Natural killer cell (primary cell): ENCODE measurements around the gene ZNF333. TPM values are rescaled to one million over a fixed set of nuclear protein-coding genes. Genes with fewer than 3 reads are reported as not detected.

ENCODE experiments used
- ATAC-seq, 3 donors: fragments of 150-1000 bp in 2 of 3; fragments of 200-7000 bp in 1 of 3; cut with Tn5 transposase; 1 replicate in 1 of 3; 2 replicates in 2 of 3; pipeline ENCODE4 v1.10.0; 2021; ENCODE audit warnings: mild to moderate bottlenecking in 2 of 3, moderate library complexity in 2 of 3
- DNase-seq, 2 donors: peaks; one replicate each; pipeline versions ENCODE4 v3.0.0 to v3.0.0-alpha.2; 2013 to 2021; ENCODE audit warnings: mixed read lengths in 1 of 2
- H3K27ac ChIP-seq: one replicate; pipeline ENCODE4 v1.5.1; 2013; ENCODE audit warnings: mild to moderate bottlenecking, low read length
- H3K27me3 ChIP-seq: one replicate; pipeline ENCODE4 v1.6.1; 2013; ENCODE audit warnings: low read length; ENCODE audit not compliant: control insufficient read depth, insufficient read depth
- H3K36me3 ChIP-seq: one replicate; pipeline ENCODE4 v1.6.1; 2013; ENCODE audit warnings: low read length; ENCODE audit not compliant: control insufficient read depth, insufficient read depth
- H3K4me1 ChIP-seq: one replicate; pipeline ENCODE4 v1.6.1; 2013; ENCODE audit warnings: low read length; ENCODE audit not compliant: control insufficient read depth, insufficient read depth
- H3K4me3 ChIP-seq: one replicate; pipeline ENCODE4 v1.5.1; 2013; ENCODE audit warnings: low read length
- H3K9me3 ChIP-seq: one replicate; pipeline ENCODE4 v1.6.1; 2013; ENCODE audit warnings: low read length; ENCODE audit not compliant: control insufficient read depth, insufficient read depth
- H3K27ac Mint-ChIP-seq, 2 donors: one replicate each; pipeline ENCODE4 v1.8.0; 2022; ENCODE audit warnings: mild to moderate bottlenecking in 2 of 2, mixed read lengths in 2 of 2, moderate library complexity in 1 of 2
- H3K27me3 Mint-ChIP-seq, 2 donors: one replicate each; pipeline ENCODE4 v1.8.0; 2022; ENCODE audit warnings: low read depth in 2 of 2, mixed read lengths in 2 of 2
- H3K36me3 Mint-ChIP-seq: one replicate; pipeline ENCODE4 v1.8.0; 2022; ENCODE audit warnings: mixed read lengths
- H3K4me1 Mint-ChIP-seq, 2 donors: one replicate each; pipeline ENCODE4 v1.8.0; 2022; ENCODE audit warnings: mixed read lengths in 2 of 2
- H3K4me3 Mint-ChIP-seq: one replicate; pipeline ENCODE4 v1.8.0; 2022; ENCODE audit warnings: mild to moderate bottlenecking, moderate library complexity, mixed read lengths
- H3K9me3 Mint-ChIP-seq, 2 donors: one replicate each; pipeline ENCODE4 v1.8.0; 2022; ENCODE audit warnings: mixed read lengths in 2 of 2
- CTCF ChIP-seq: fragments of 200-600 bp; IDR thresholded peaks from one replicate; pipeline ENCODE4 v1.8.0; 2022; ENCODE audit warnings: antibody characterized with exemption
- WGBS: methylation state at CpG from one replicate; pipeline ENCODE4 v1.1.7; 2013; ENCODE audit warnings: missing lambda C conversion rate; ENCODE audit not compliant: insufficient coverage; 5-methylcytosine and 5-hydroxymethylcytosine counted together
- intact Hi-C: fragments of 100-400 bp; cut with micrococcal nuclease; formaldehyde crosslinking; loops from one replicate; pipeline ENCODE4 v1.14.2; 2022
- total RNA-seq, 4 donors: library from RNA; stranded (reverse); fragments of 120-200 nt in 1 of 4; gene quantifications; one replicate each; pipeline versions ENCODE4 v1.2.3 to v1.2.4, GENCODE V29; 2013 to 2022

ZNF333 gene
- total RNA-seq, 3 donors from 2014 or later (not counting 1 experiment from before 2014, with no cell fraction given): 25.9 to 37.9 (median 31.6) TPM

DNA sequence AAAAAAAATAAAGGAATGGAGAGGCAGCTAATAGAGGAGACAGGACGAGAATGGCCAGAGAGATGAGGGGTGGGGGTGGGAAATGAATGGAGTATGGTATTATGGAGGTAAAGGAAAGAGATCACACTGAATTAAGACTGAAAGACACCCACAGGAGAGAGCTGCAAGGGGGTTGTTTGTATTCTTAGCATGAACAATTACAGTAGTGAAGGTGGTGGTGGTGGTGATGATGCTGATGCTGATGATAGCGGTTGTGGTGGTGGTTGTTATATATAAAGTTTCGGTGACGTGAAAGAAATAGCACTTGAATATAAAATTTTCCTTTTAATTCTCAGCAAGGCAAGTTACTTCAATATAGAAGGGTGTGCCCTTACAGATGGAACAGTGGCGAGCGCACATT lies 12.4 kb upstream of the ZNF333 start:
- H3K4me1 ChIP-seq: peaks cover 8% of the 10 kb centered on the region
- no peaks in the 10 kb centered on the region for H3K36me3 Mint-ChIP-seq
- intact Hi-C loops: no loop called here
- H3K4me3 Mint-ChIP-seq: no peak overlapping the region
- ATAC-seq (no peak), DNase-seq (no peak)
- H3K4me3 ChIP-seq: no peak overlapping the region
- H3K27me3 ChIP-seq: no peaks in the 10 kb centered on the region
- no peak for TF ChIP-seq CTCF
- no peaks in the 10 kb centered on the region for H3K9me3 Mint-ChIP-seq
- H3K27me3 Mint-ChIP-seq: peaks cover 8 to 11% of the 10 kb centered on the region in 2 donors
- no peak overlapping the region for H3K27ac Mint-ChIP-seq
- 93% methylated on average over 6 of the region's 6 CpGs for WGBS
- H3K4me1 Mint-ChIP-seq: no peaks in the 10 kb centered on the region
- no peaks in the 10 kb centered on the region for H3K9me3 ChIP-seq
- no peaks in the 10 kb centered on the region for H3K36me3 ChIP-seq
- no peak overlapping the region for H3K27ac ChIP-seq

DNA sequence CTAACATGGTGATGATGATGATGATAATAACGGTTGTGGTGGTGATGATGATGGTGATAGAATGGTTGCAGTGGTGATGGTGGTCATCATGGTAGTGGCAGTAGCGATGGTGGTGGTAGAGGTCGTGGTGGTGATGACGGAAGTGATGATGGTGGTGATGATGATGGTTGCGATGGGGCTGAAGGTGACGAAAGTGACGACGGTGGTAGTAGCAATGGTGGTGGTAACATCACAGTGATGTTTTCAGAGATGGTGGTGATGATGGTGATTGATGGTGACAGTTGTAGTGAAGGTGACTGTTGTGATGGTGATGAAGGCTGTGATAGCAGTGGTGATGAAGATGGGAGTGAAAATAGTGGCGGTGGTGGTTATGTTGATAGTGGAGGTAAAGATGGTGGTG lies 11.6 kb upstream of the ZNF333 start:
- DNase-seq: no peak
- Mint-ChIP-seq H3K4me3 (no peak overlapping the region), H3K9me3 (no peaks in the 10 kb centered on the region), H3K27me3 (peaks cover 4 to 8% of the 10 kb centered on the region in 2 donors), H3K27ac (no peak overlapping the region), H3K4me1 (no peaks in the 10 kb centered on the region), H3K36me3 (no peaks in the 10 kb centered on the region)
- 80% methylated on average over 9 of the region's 9 CpGs for WGBS
- intact Hi-C loops: no loop called here
- ATAC-seq: no peak
- Histone ChIP-seq H3K36me3 (no peaks in the 10 kb centered on the region), H3K9me3 (no peaks in the 10 kb centered on the region), H3K4me1 (peaks cover 6% of the 10 kb centered on the region), H3K4me3 (no peak overlapping the region), H3K27ac (no peak overlapping the region), H3K27me3 (no peaks in the 10 kb centered on the region)
- TF ChIP-seq CTCF: no peak

- Mint-ChIP-seq H3K27me3 (peaks cover 0 to 4% of the 10 kb centered on the region in 2 donors), H3K4me1 (no peaks in the 10 kb centered on the region), H3K36me3 (no peaks in the 10 kb centered on the region), H3K4me3 (no peak overlapping the region), H3K9me3 (no peaks in the 10 kb centered on the region), H3K27ac (no peak overlapping the region)
- Histone ChIP-seq H3K4me3 (no peak overlapping the region), H3K27ac (no peak overlapping the region), H3K36me3 (no peaks in the 10 kb centered on the region), H3K4me1 (peaks cover 3% of the 10 kb centered on the region), H3K9me3 (no peaks in the 10 kb centered on the region), H3K27me3 (no peaks in the 10 kb centered on the region)
- intact Hi-C loops: no loop called here
- 100% methylated on average over 1 of the region's 2 CpGs for WGBS
- DNase-seq: no peak
- no peak for ATAC-seq
- TF ChIP-seq CTCF: no peak
Measured at GRCh38 chr19:14682084-14682483, 7.8 kb upstream of the ZNF333 start.

DNA sequence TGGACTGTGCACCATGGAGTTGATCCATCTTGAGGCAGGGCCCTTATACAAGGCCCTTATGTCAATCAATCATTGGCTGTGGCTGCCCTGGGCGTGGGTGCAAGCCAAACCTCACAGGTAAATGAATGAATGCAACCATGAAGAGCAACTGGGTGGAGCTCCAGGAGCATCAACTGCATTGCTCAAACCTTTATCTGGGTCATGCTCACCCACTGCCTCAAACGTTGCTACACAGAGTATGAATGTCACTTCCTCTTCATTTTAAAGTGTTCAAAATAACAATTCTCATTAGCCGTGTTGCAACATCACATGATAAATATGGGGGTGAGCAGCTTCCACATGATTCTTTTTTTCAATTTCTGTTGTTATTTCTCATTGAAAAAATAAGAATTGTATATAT lies 6.4 kb upstream of the ZNF333 start:
- no peak for TF ChIP-seq CTCF
- Histone ChIP-seq H3K9me3 (no peaks in the 10 kb centered on the region), H3K27ac (no peak overlapping the region), H3K27me3 (no peaks in the 10 kb centered on the region), H3K4me3 (no peak overlapping the region), H3K4me1 (peaks cover 3% of the 10 kb centered on the region), H3K36me3 (no peaks in the 10 kb centered on the region)
- H3K9me3 Mint-ChIP-seq: no peaks in the 10 kb centered on the region
- H3K27ac Mint-ChIP-seq: no peak overlapping the region
- peak in 2 of 3 donors; percentile 49 to 81 for ATAC-seq
- no peak overlapping the region for H3K4me3 Mint-ChIP-seq
- DNase-seq: peak in 1 of 2 donors; percentile 36
- H3K4me1 Mint-ChIP-seq: no peaks in the 10 kb centered on the region
- peaks cover 0 to 4% of the 10 kb centered on the region in 2 donors for H3K27me3 Mint-ChIP-seq
- WGBS: 26% methylated on average over 2 of the region's 3 CpGs
- intact Hi-C loops: no loop called here
- H3K36me3 Mint-ChIP-seq: no peaks in the 10 kb centered on the region
